Activated CD4-positive, alpha-beta memory T cell treated with anti-CD3 and anti-CD28 coated beads, Interleukin-2, amount 10 ng/mL, durations not matched to agents 7 days and 5 days (primary cell): Measurements from ENCODE around the gene SLC16A12. TPM values are rescaled to one million over a fixed set of nuclear protein-coding genes. Genes with fewer than 3 reads are reported as not detected.
"Not testable (repeated sequence)": the region's sequence is repeated elsewhere in the genome, so short reads cannot be mapped to it uniquely, and the experiment has no call there.

ENCODE experiments used
- CTCF ChIA-PET: fragments of 350-600 bp; sonication (Branson Sonifier 250); formaldehyde crosslinking; loops from one replicate; lab custom pipeline; 2021; ENCODE audit warnings: antibody characterized with exemption, inconsistent platforms; lab: Charles Lee
- POLR2A ChIA-PET: fragments of 350-600 bp; sonication (Branson Sonifier 250); formaldehyde crosslinking; loops from one replicate; lab custom pipeline; 2021; ENCODE audit warnings: antibody characterized with exemption; lab: Charles Lee
- DNase-seq: peaks from one replicate; pipeline ENCODE4 v3.0.0-alpha.2; 2020
- H3K27ac Mint-ChIP-seq: one replicate; pipeline ENCODE4 v1.8.0; 2021; ENCODE audit warnings: mild to moderate bottlenecking, mixed read lengths
- H3K27me3 Mint-ChIP-seq: one replicate; pipeline ENCODE4 v1.8.0; 2021; ENCODE audit warnings: mixed read lengths
- H3K36me3 Mint-ChIP-seq: one replicate; pipeline ENCODE4 v1.8.0; 2021; ENCODE audit warnings: low read depth, mixed read lengths
- H3K4me1 Mint-ChIP-seq: one replicate; pipeline ENCODE4 v1.8.0; 2021; ENCODE audit warnings: mixed read lengths
- H3K4me3 Mint-ChIP-seq: one replicate; pipeline ENCODE4 v1.8.0; 2021; ENCODE audit warnings: mild to moderate bottlenecking, mixed read lengths
- H3K9me3 Mint-ChIP-seq: one replicate; pipeline ENCODE4 v1.8.0; 2021; ENCODE audit warnings: mixed read lengths
- total RNA-seq, 2 experiments: library from RNA; stranded (reverse); gene quantifications; one replicate each; pipeline ENCODE4 v1.2.3, GENCODE V29; 2021

Gene SLC16A12
- total RNA-seq, 2 experiments from 2014 or later, result not detected

- DNase-seq, result no peak
- Mint-ChIP-seq H3K4me3 (no peak overlapping the region), H3K27me3 (no peaks in the 10 kb centered on the region), H3K36me3 (peaks cover 83% of the 10 kb centered on the region), H3K27ac (peak overlapping the region; percentile 16), H3K4me1 (peaks cover 59% of the 10 kb centered on the region), H3K9me3 (no peaks in the 10 kb centered on the region)
- POLR2A ChIA-PET, result interaction anchor here (2.3 kb wide), 1 partner anchor 16 kb away, joined by 11 read pairs; the partner anchor contains the start of gene IFIT5
- CTCF ChIA-PET, result no interaction called here
Measured at GRCh38 chr10:89398003-89398749, 137.2 kb downstream of the SLC16A12 start.

DNA sequence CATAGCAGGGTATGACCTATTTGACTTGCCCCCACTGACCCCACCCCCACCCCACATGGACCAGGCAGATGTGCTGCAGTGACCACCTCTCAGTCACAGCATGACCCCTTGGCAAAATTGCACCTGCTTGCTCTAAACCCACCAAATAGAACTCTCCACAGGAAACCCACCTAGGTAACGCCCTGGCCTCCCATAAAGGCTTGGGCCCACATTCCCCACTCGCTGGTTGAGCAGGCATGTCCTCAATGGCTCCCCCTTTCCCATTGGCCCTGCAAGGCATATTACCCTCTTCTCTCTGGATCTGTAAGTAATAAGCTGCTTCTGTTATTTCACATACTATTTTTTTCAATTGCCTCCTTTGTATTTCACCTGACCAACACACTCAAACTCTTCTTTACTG is 140.3 kb downstream of the SLC16A12 start:
- POLR2A ChIA-PET, result interaction anchor here (1.2 kb wide), 1 partner anchor 19 kb away, joined by 4 read pairs; the partner anchor contains the start of gene IFIT5
- Mint-ChIP-seq H3K9me3 (no peaks in the 10 kb centered on the region), H3K4me1 (peaks cover 62% of the 10 kb centered on the region), H3K27me3 (no peaks in the 10 kb centered on the region), H3K27ac (no peak overlapping the region), H3K36me3 (peaks cover 61% of the 10 kb centered on the region), H3K4me3 (peak overlapping the region; percentile 26)
- CTCF ChIA-PET, result no interaction called here
- no peak for DNase-seq

GRCh38 chr10:89393898-89394297 is 141.5 kb downstream of the SLC16A12 start:
- H3K9me3 Mint-ChIP-seq, result no peaks in the 10 kb centered on the region
- POLR2A ChIA-PET, result interaction anchor here (2.2 to 2.4 kb wide), 2 partner anchors 24 to 62 kb away, joined by 8 to 13 read pairs; no protein-coding TSS in a partner anchor
- H3K4me3 Mint-ChIP-seq, result peak overlapping the region; percentile 87

DNA sequence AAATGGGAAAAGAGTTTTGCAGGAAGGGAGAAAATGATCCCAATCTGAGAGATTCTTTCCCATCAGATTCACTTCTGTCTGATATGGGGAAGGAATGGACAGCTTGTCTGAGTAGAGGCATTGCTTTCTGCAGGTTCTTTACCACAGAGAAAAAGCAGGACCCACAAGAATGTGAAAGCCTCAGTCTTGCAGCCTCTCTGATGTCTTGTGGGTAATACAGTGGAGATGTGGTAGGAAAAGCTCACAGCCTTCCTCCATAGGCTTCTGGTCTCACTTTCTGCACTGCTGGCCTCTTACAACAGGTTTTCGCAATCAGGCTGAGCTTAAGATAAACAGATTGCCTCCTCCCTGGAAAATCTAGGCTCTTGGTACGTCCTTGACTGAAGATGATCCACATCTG is 142.4 kb downstream of the SLC16A12 start:
- POLR2A ChIA-PET, result interaction anchor here (0.6 to 2.4 kb wide), 13 partner anchors 20 to 1531 kb away, joined by 3 to 50 read pairs (median 7); partner anchors contain the start of genes IFIT2, IFIT3, IFIT5 and KIF20B
- Mint-ChIP-seq H3K9me3 (no peaks in the 10 kb centered on the region), H3K27ac (peak overlapping the region; percentile 90)

More at GRCh38 chr10:89393898-89394297, 141.5 kb downstream of the SLC16A12 start:
- Mint-ChIP-seq H3K27me3 (no peaks in the 10 kb centered on the region), H3K4me1 (peaks cover 54% of the 10 kb centered on the region), H3K36me3 (peaks cover 48% of the 10 kb centered on the region), H3K27ac (no peak overlapping the region)
- no peak for DNase-seq
- CTCF ChIA-PET, result interaction anchor here (1.5 to 2.3 kb wide), 2 partner anchors 56 to 62 kb away, joined by 4 to 9 read pairs; no protein-coding TSS in a partner anchor

DNA sequence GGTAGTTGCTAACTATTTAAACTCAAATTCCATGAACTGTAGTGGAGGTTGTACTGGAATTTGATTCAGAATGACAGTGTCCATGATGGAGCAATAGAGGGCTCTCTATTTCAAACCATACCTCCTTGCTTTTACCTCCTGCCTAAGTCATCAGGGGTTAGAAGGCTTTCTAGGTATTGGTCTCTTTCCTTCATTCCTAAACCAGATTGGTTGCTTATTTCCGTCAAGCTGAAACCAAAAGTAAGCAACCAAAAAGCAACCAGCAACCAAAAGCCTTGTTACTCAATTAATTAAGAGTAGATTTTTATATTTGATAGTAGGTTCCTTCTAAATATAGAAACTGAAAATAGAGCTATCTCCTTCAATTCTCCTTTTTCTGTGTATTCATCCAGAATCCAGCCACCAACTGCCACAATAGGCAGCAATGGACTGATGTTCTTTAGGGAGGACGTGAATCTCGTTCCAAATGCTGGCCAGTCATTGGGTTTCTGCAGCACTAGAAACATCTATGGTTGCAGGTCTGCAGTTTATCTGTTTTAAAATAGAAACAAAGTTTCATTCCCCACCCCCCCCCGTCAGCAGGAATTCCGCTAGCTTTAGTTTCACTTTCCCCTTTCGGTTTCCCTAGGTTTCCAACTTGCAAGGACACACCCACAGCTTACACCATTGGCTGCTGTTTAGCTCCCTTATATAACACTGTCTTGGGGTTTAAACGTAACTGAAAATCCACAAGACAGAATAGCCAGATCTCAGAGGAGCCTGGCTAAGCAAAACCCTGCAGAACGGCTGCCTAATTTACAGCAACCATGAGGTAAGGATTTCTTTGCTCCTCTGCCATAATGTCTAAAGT is 143.3 kb downstream of the SLC16A12 start, which contains the start of gene IFIT1:
TSS of gene IFIT1 (plus strand) at position 717 of the 850 bp plus-strand sequence. CDS start at position 807, 90 bp downstream.
- DNase-seq, result peak; percentile 65
- ChIA-PET CTCF (interaction anchor here (0.6 to 2.3 kb wide), 8 partner anchors 22 to 813 kb away, joined by 3 to 19 read pairs (median 4); partner anchors contain the start of genes IFIT5, KIF20B and LIPA), POLR2A (interaction anchor here (0.6 to 2.4 kb wide), 17 partner anchors 9 to 1530 kb away, joined by 3 to 50 read pairs (median 5); partner anchors contain the start of genes IFIT2, IFIT3, IFIT5 and KIF20B)
- peak within 1 kb of the TSS; percentile 90 for H3K27ac Mint-ChIP-seq
- H3K4me3 Mint-ChIP-seq, result peak within 1 kb of the TSS; percentile 87
- H3K27me3 Mint-ChIP-seq, result no peaks in the 10 kb centered on the region
- H3K9me3 Mint-ChIP-seq, result no peaks in the 10 kb centered on the region
- H3K36me3 Mint-ChIP-seq, result peaks cover 37% of the 10 kb centered on the region
- peaks cover 43% of the 10 kb centered on the region for H3K4me1 Mint-ChIP-seq

More for the DNA sequence above, 142.4 kb downstream of the SLC16A12 start:
- no peak for DNase-seq
- peak overlapping the region; percentile 87 for H3K4me3 Mint-ChIP-seq
- H3K27me3 Mint-ChIP-seq, result no peaks in the 10 kb centered on the region
- peaks cover 39% of the 10 kb centered on the region for H3K36me3 Mint-ChIP-seq
- H3K4me1 Mint-ChIP-seq, result peaks cover 45% of the 10 kb centered on the region
- CTCF ChIA-PET, result interaction anchor here (0.6 to 2.3 kb wide), 5 partner anchors 21 to 814 kb away, joined by 3 to 19 read pairs (median 5); partner anchors contain the start of genes IFIT5 and KIF20B

DNA sequence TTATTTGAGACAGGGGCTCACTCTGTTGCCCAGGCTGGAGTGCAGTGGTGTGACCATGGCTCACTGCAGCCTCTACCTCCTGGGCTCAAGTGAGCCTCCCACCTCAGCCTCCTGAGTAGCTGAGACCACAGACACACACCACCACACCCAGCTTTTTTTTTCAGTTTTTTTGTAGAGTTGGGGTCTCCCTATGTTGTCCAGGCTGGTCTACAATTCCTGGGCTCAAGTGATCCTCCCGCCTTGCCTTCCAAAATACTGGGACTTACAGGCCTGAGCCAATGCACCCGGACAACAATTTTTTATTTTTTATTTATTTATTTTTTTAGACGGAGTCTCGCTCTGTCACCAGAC is 144.2 kb downstream of the SLC16A12 start:
- not testable (repeated sequence) for H3K27me3 Mint-ChIP-seq, H3K27ac Mint-ChIP-seq, H3K9me3 Mint-ChIP-seq, H3K4me3 Mint-ChIP-seq, DNase-seq
- CTCF ChIA-PET, result interaction anchor here (1.3 kb wide), 1 partner anchor 139 kb away, joined by 3 read pairs; the partner anchor contains the start of gene LIPA
- POLR2A ChIA-PET, result interaction anchor here (0.9 to 1.8 kb wide), 2 partner anchors 23 to 95 kb away, joined by 3 to 5 read pairs; partner anchors contain the start of gene IFIT5
- Mint-ChIP-seq H3K4me1 (peaks cover 37% of the 10 kb centered on the region), H3K36me3 (peaks cover 29% of the 10 kb centered on the region)

DNA sequence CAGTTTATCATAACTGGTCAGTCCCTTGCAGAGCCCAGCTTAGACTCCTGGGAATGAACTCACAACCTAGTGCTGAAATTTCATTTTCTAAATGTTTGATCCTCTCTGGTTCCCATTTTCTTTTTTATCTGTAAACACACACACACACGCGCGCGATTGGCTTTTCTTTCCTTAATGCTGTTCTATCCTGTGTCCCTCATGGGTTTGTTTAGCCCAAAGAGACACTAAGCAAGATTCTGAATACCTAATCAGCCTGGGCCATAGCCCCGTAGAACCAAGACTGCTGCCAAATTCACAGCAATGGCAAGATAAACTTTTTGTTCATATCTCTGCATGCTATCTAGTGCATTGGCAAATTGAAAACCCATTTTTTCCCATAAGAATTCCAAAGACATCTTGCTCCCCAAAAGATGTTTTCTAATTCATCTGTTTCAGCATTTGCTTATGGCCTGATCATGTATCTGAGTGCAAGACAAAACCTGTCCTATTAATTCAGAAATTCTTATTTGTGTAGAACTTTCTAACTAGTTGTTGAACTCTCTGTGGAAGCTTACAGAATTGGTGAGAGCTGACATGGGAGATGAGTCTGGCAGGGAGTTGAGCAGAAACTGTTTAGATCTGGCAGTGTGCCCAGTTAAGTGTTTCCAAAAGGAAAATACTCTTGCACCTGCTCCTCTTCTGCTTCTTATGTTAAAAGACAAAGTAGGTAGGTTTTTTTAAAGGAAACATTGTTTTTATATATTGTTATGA is 144.7 kb downstream of the SLC16A12 start:
- Mint-ChIP-seq H3K27ac (no peak overlapping the region), H3K27me3 (no peaks in the 10 kb centered on the region), H3K9me3 (no peaks in the 10 kb centered on the region), H3K4me1 (peaks cover 33% of the 10 kb centered on the region), H3K36me3 (peaks cover 25% of the 10 kb centered on the region), H3K4me3 (no peak overlapping the region)
- no peak for DNase-seq
- CTCF ChIA-PET, result interaction anchor here (0.7 to 1.3 kb wide), 2 partner anchors 139 to 273 kb away, joined by 3 read pairs; partner anchors contain the start of gene LIPA
- POLR2A ChIA-PET, result interaction anchor here (0.9 kb wide), 1 partner anchor 24 kb away, joined by 3 read pairs; the partner anchor contains the start of gene IFIT5

GRCh38 chr10:89389254-89389653 is 146.1 kb downstream of the SLC16A12 start:
- DNase-seq, result no peak
- H3K4me3 Mint-ChIP-seq, result no peak overlapping the region
- ChIA-PET POLR2A (no interaction called here), CTCF (interaction anchor here (0.9 to 1.6 kb wide), 2 partner anchors 137 to 172 kb away, joined by 3 to 4 read pairs; partner anchors contain the start of gene LIPA)
- peaks cover 5% of the 10 kb centered on the region for H3K27me3 Mint-ChIP-seq
- peaks cover 24% of the 10 kb centered on the region for H3K4me1 Mint-ChIP-seq
- H3K9me3 Mint-ChIP-seq, result no peaks in the 10 kb centered on the region
- no peak overlapping the region for H3K27ac Mint-ChIP-seq
- H3K36me3 Mint-ChIP-seq, result peaks cover 14% of the 10 kb centered on the region

- CTCF ChIA-PET, result interaction anchor here (0.7 to 1.6 kb wide), 4 partner anchors 30 to 171 kb away, joined by 3 to 4 read pairs (median 3); partner anchors contain the start of gene LIPA
Measured at GRCh38 chr10:89388806-89389205, 146.6 kb downstream of the SLC16A12 start.

DNA sequence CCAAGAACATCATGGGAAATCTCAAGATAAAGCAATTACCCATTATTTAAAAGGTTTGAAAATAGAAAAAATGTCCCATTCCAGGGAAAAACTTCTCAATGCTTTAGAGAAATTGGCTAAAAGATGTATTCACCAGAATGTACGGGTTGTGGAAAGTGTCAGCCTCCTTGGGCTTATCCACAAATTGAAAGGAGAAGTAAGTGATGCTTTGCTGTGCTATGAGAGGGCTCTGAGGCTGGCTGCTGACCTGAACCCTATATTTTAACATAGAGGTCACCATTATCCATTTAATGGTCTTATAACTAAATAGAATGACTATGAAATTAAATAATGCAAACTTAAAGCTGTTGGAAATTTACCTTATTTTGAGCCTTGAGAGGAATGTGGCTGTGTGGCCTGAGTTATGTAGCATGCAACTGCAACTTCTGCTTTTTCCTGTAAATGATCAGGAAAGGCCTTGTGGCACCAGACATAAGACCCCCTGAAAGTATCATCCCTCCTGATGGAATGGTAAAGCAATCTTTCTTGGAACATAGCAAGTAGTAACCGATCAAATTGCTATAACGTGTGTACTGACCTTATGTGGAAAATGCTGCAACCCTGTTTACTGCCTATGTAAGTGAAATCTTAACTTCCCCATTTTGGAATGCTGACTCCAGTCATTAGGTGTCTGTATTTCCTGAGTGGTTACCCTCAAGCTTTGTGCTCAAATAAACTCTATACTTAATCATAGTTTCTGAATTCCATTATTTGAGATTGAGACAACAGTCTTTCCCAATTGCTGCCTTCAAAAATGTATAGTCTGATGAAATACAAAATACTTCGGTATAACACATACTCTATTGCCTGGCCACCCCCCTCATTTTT is 150.7 kb downstream of the SLC16A12 start:
- Mint-ChIP-seq H3K36me3 (no peaks in the 10 kb centered on the region), H3K9me3 (no peaks in the 10 kb centered on the region), H3K4me3 (no peak overlapping the region), H3K27ac (no peak overlapping the region), H3K4me1 (peaks cover 2% of the 10 kb centered on the region), H3K27me3 (peaks cover 7% of the 10 kb centered on the region)
- no peak for DNase-seq
- ChIA-PET CTCF (interaction anchor here (0.9 kb wide), 1 partner anchor 15 kb away, joined by 3 read pairs; no protein-coding TSS in a partner anchor), POLR2A (interaction anchor here (1.6 kb wide), 1 partner anchor 34 kb away, joined by 3 read pairs; no protein-coding TSS in a partner anchor)

More at GRCh38 chr10:89388806-89389205, 146.6 kb downstream of the SLC16A12 start:
- H3K4me1 Mint-ChIP-seq, result peaks cover 20% of the 10 kb centered on the region
- POLR2A ChIA-PET, result interaction anchor here (0.7 kb wide), 1 partner anchor 25 kb away, joined by 3 read pairs; no protein-coding TSS in a partner anchor
- H3K27ac Mint-ChIP-seq, result no peak overlapping the region
- peaks cover 11% of the 10 kb centered on the region for H3K36me3 Mint-ChIP-seq
- H3K9me3 Mint-ChIP-seq, result no peaks in the 10 kb centered on the region
- H3K27me3 Mint-ChIP-seq, result peaks cover 5% of the 10 kb centered on the region
- H3K4me3 Mint-ChIP-seq, result no peak overlapping the region
- no peak for DNase-seq

GRCh38 chr10:89382757-89383156 is 152.6 kb downstream of the SLC16A12 start:
- Mint-ChIP-seq H3K36me3 (no peaks in the 10 kb centered on the region), H3K27me3 (peaks cover 7% of the 10 kb centered on the region), H3K4me3 (no peak overlapping the region), H3K27ac (no peak overlapping the region), H3K4me1 (peaks cover 2% of the 10 kb centered on the region), H3K9me3 (no peaks in the 10 kb centered on the region)
- no peak for DNase-seq
- ChIA-PET POLR2A (no interaction called here), CTCF (no interaction called here)
